Esophagus (tissue), 2 donors: ENCODE measurements around the gene HDHD3. TPM values are rescaled to one million over a fixed set of nuclear protein-coding genes. Genes with fewer than 3 reads are reported as not detected.
A peak's percentile ranks its signal among the peaks of the same experiment; 100 is the strongest.

Experiments
- H3K27ac ChIP-seq, 2 donors: one replicate each; pipeline ENCODE4 v1.5.1; 2013; ENCODE audit warnings: low read depth in 2 of 2, mild to moderate bottlenecking in 2 of 2, inconsistent platforms in 1 of 2, low read length in 1 of 2, moderate library complexity in 1 of 2
- H3K27me3 ChIP-seq, 2 donors: one replicate each; pipeline ENCODE4 v1.6.1; 2013; ENCODE audit warnings: low read length in 2 of 2, control low read depth in 1 of 2, mild to moderate bottlenecking in 1 of 2; ENCODE audit not compliant: insufficient read depth in 2 of 2, control insufficient read depth in 1 of 2
- H3K36me3 ChIP-seq, 2 donors: one replicate each; pipeline ENCODE4 v1.6.1; 2013; ENCODE audit warnings: low read length in 1 of 2; ENCODE audit not compliant: control insufficient read depth in 2 of 2, insufficient read depth in 2 of 2
- H3K4me1 ChIP-seq, 2 donors: one replicate each; pipeline ENCODE4 v1.6.1; 2013; ENCODE audit warnings: low read length in 1 of 2; ENCODE audit not compliant: control insufficient read depth in 2 of 2, insufficient read depth in 2 of 2
- H3K4me3 ChIP-seq, 2 donors: one replicate each; pipeline ENCODE4 v1.5.1; 2013; ENCODE audit warnings: low read length in 2 of 2, mild to moderate bottlenecking in 2 of 2, low read depth in 1 of 2, moderate library complexity in 1 of 2
- H3K9me3 ChIP-seq, 2 donors: one replicate each; pipeline ENCODE4 v1.6.1; 2013; ENCODE audit warnings: mild to moderate bottlenecking in 2 of 2, low read depth in 1 of 2, low read length in 1 of 2, moderate library complexity in 1 of 2; ENCODE audit not compliant: control insufficient read depth in 2 of 2, insufficient read depth in 1 of 2
- WGBS, 2 donors: extraction: QIAGEN DNeasy Blood & Tissue Kit; methylation state at CpG; one replicate each; pipeline ENCODE4 v1.1.7; 2013; 5-methylcytosine and 5-hydroxymethylcytosine counted together
- polyA plus RNA-seq, 2 donors: library from polyadenylated mRNA; stranded (reverse); fragments of 200-250 nt; gene quantifications; one replicate each; pipeline ENCODE4 v1.2.3, GENCODE V29; 2013
- donor health status: healthy with polysubstance abuse.
- donor health status: Bipolar disorder and iron deficiency.

The HDHD3 gene
- polyA plus RNA-seq, 2 donors, result 43.7 to 46.6 TPM

DNA sequence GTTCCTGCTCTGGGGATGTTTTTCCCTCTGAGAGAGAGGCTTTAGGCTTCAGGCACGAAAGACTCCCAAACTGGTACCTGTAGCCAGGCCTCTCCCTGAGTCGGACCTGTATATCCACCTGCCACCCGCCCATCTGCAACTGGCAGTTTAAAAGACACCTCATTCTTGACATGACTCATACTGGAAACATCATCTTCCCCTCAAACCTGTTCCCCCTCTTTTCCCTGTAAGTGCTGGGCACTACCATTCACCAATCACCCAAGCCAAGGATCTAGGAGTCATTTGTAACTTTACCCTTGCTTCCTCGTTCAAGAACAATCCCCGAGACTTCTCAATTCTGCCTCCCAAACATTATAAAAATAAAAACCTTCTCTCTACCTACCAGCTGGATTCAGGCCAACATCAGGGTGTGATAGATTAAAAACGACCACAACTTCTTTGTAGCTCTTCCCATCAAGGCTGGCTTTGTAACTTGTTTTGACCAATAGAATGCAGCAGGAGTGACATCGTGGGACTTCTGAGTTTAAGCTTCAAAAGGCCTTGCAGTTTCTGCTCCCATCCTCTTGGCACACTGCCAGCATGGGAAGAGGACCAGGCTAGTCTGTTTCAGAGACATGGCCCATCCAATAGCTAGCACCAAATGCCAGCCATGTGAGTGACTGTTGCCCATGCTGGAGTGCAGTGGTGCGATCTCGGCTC, 34.9 kb downstream of the HDHD3 start:
- H3K4me1 ChIP-seq, result peaks cover 3 to 4% of the 10 kb centered on the region in 2 donors
- H3K36me3 ChIP-seq, result no peaks in the 10 kb centered on the region
- H3K27ac ChIP-seq, result peak overlapping the region; percentile 92 to 98
- WGBS, 2 donors, result 47 to 58% methylated on average over 9 of the region's 9 CpGs
- no peaks in the 10 kb centered on the region for H3K9me3 ChIP-seq
- no peaks in the 10 kb centered on the region for H3K27me3 ChIP-seq
- no peak overlapping the region for H3K4me3 ChIP-seq

GRCh38 chr9:113340011-113340699, 36.6 kb downstream of the HDHD3 start, which contains the start of gene WDR31:
WDR31 (minus strand) TSS chr9:113340275; CDS start chr9:113332022, 8,253 bp downstream.
- peaks cover 3 to 4% of the 10 kb centered on the region in 2 donors for H3K4me1 ChIP-seq
- WGBS, 2 donors, result 1% methylated on average over 43 to 46 of the region's 46 CpGs
- H3K27ac ChIP-seq, result peak within 1 kb of the TSS; percentile 92 to 98
- no peaks in the 10 kb centered on the region for H3K27me3 ChIP-seq
- H3K4me3 ChIP-seq, result peak within 1 kb of the TSS; percentile 84 to 93
- no peaks in the 10 kb centered on the region for H3K36me3 ChIP-seq
- H3K9me3 ChIP-seq, result no peaks in the 10 kb centered on the region

GRCh38 chr9:113337714-113338113, 39.1 kb downstream of the HDHD3 start:
- no peak overlapping the region for H3K27ac ChIP-seq
- no peaks in the 10 kb centered on the region for H3K9me3 ChIP-seq
- H3K4me3 ChIP-seq, result no peak overlapping the region
- H3K36me3 ChIP-seq, result no peaks in the 10 kb centered on the region
- no peaks in the 10 kb centered on the region for H3K27me3 ChIP-seq
- peaks cover 3 to 4% of the 10 kb centered on the region in 2 donors for H3K4me1 ChIP-seq
- WGBS, 2 donors, result 95 to 96% methylated on average over 2 of the region's 2 CpGs

- H3K36me3 ChIP-seq, result no peaks in the 10 kb centered on the region
- no peak overlapping the region for H3K4me3 ChIP-seq
- H3K4me1 ChIP-seq, result no peaks in the 10 kb centered on the region
- H3K9me3 ChIP-seq, result no peaks in the 10 kb centered on the region
- H3K27ac ChIP-seq, result no peak overlapping the region
- H3K27me3 ChIP-seq, result no peaks in the 10 kb centered on the region
- WGBS, 2 donors, result 73 to 78% methylated on average over 4 of the region's 4 CpGs
Measured at GRCh38 chr9:113331780-113332179, 45.0 kb downstream of the HDHD3 start.

DNA sequence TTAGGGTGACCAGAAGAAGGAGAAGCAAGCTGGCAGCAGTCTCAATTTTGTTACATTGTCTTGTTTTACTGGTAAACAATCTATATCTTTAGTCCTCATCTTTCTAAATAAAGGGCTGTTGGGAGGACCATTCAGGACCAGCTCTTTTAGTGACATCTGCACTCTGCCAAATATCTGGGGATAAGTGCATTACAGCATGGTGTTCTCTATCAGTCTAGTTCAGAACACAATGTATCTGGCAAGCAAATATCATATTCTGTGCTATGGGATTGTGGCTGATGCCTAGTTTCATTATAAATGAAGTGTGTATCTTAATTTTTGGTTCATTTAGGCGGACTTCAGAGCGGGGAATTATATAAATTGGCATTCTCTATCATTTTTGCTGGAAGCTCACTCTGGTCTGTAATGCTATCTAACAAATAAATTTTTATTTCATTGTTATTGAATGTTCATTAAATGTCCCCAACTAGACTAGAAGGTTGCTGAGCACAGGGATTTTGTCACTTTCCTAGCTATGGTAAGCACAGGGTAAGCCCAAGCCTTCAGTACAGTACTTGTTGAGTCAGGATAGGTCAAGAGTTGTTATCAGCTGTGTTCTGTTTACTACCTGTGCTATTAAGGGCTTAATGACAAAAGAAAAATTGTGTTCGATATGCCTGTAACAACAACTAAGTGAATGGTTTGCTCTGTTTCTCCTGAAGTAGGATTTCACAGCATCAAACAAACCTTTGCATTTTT, 48.6 kb downstream of the HDHD3 start:
- Histone ChIP-seq H3K9me3 (no peaks in the 10 kb centered on the region), H3K27ac (no peak overlapping the region), H3K36me3 (no peaks in the 10 kb centered on the region), H3K4me3 (no peak overlapping the region), H3K4me1 (no peaks in the 10 kb centered on the region), H3K27me3 (no peaks in the 10 kb centered on the region)
- WGBS, 2 donors, result 91 to 97% methylated on average over 3 of the region's 3 CpGs

DNA sequence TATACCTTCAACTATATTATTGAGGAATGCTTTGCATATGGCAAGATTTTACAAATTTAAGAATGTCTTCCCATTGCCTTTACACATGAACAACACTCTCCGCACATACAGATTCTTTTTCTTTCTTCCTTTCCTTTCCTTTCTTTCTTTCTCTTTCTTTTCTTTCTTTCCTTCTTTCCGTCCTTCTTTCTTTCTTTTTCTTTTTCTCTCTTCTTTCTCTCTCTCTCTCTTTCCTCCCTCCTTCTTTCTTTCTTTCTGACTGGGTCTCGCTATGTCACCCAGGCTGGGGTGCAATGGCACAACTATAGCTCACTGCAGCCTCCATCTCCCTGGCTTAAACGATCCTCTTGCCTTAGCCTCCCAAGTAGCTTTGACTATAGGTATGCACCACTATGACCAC, 50.6 kb downstream of the HDHD3 start:
- Histone ChIP-seq H3K27me3 (no peaks in the 10 kb centered on the region), H3K4me3 (no peak overlapping the region), H3K9me3 (no peaks in the 10 kb centered on the region), H3K27ac (no peak overlapping the region), H3K36me3 (peaks cover 0 to under 1% of the 10 kb centered on the region in 2 donors), H3K4me1 (no peaks in the 10 kb centered on the region)
- 95 to 99% methylated on average over 4 of the region's 4 CpGs for WGBS, 2 donors

Other genes with a start within 250 kb of the HDHD3 start
- gene SLC31A2, start 226.0 kb downstream of the HDHD3 start, polyA plus RNA-seq, result 1 to 10 TPM; 4.9 to 7.4 TPM
- 10 to 100 TPM; 10.5 to 11.6 TPM for gene FKBP15, start 155.7 kb downstream of the HDHD3 start, polyA plus RNA-seq
- gene SLC31A1, start 155.4 kb downstream of the HDHD3 start, polyA plus RNA-seq, result 10 to 100 TPM in 1 of 2 donors, 1 to 10 TPM in 1; 5.4 to 10.4 TPM
- gene CDC26, start 101.4 kb downstream of the HDHD3 start, polyA plus RNA-seq, result 10 to 100 TPM; 13.5 to 27.9 TPM
- 10 to 100 TPM in 1 of 2 donors, 1 to 10 TPM in 1; 5.1 to 11.3 TPM for gene PRPF4, start 101.3 kb downstream of the HDHD3 start, polyA plus RNA-seq
- gene RNF183, start 73.6 kb downstream of the HDHD3 start, polyA plus RNA-seq, result 1 to 10 TPM; 2.3 to 3.6 TPM
- gene WDR31, start 36.7 kb downstream of the HDHD3 start, polyA plus RNA-seq, result 1 to 10 TPM; 1.2 to 1.6 TPM
- 10 to 100 TPM; 17.2 to 27.5 TPM for gene BSPRY, start 27.4 kb downstream of the HDHD3 start, polyA plus RNA-seq
- 10 to 100 TPM; 38.4 TPM for gene ALAD, start 24.3 kb upstream of the HDHD3 start, polyA plus RNA-seq
- gene POLE3, start 33.7 kb upstream of the HDHD3 start, polyA plus RNA-seq, result 10 to 100 TPM; 17.4 to 38.9 TPM
- under 1 TPM; 0.20 to 0.33 TPM for gene C9orf43, start 33.8 kb upstream of the HDHD3 start, polyA plus RNA-seq
- gene RGS3, start 86.7 kb upstream of the HDHD3 start, polyA plus RNA-seq, result 10 to 100 TPM in 1 of 2 donors, 1 to 10 TPM in 1; 9.1 to 10.2 TPM